AG04450 (cell line): ENCODE measurements around the gene EBP. TPM values are rescaled to one million over a fixed set of nuclear protein-coding genes. Genes with fewer than 3 reads are reported as not detected.

ENCODE experiments used
- CTCF ChIA-PET: fragments of 300-600, 350-600 bp; formaldehyde crosslinking; extraction: SDS; loops from one replicate; lab custom pipeline; 2022; ENCODE audit warnings: antibody characterized with exemption, inconsistent platforms; lab: Charles Lee
- POLR2A ChIA-PET: fragments of 350-600 bp; formaldehyde crosslinking; extraction: SDS; loops from one replicate; lab custom pipeline; 2021; ENCODE audit warnings: antibody characterized with exemption, inconsistent platforms; lab: Yijun Ruan, JAX
- DNase-seq: peaks from one replicate; pipeline ENCODE4 v3.0.0-alpha.2; 2011; ENCODE audit warnings: low read depth, low spot score
- H3K27ac ChIP-seq: one replicate; pipeline ENCODE4 v1.5.1; 2012; ENCODE audit warnings: low read depth, low read length, control low read depth
- H3K27me3 ChIP-seq: one replicate; pipeline ENCODE4 v1.6.0; 2012; ENCODE audit warnings: low read length; ENCODE audit not compliant: control insufficient read depth, insufficient read depth
- H3K4me3 ChIP-seq: 2 replicates; pipeline ENCODE4 v1.5.1; 2011; ENCODE audit warnings: mild to moderate bottlenecking, low read depth, low read length, control low read depth
- H3K9me3 ChIP-seq: 2 replicates; pipeline ENCODE4 v1.5.1; 2012; ENCODE audit warnings: low read length; ENCODE audit not compliant: control insufficient read depth, insufficient read depth
- CTCF ChIP-seq: IDR thresholded peaks from 2 replicates; pipeline ENCODE4 v1.5.1; 2011; ENCODE audit warnings: low read depth, low read length, control low read depth, inconsistent platforms
- polyA plus RNA-seq: library from polyadenylated mRNA; depleted of rRNA; stranded (reverse); fragments of >200 nt; gene quantifications from 2 replicates; pipeline ENCODE4 v1.2.3, GENCODE V29; 2011

The EBP gene
- polyA plus RNA-seq, 1 experiment = 19.8 TPM

GRCh38 chrX:48477960-48478755 lies 43.5 kb upstream of the EBP start:
- CTCF ChIA-PET = no interaction called here
- Histone ChIP-seq H3K4me3 (no peak overlapping the region), H3K9me3 (no peaks in the 10 kb centered on the region), H3K27ac (no peak overlapping the region), H3K27me3 (no peaks in the 10 kb centered on the region)
- TF ChIP-seq CTCF = no peak
- POLR2A ChIA-PET = no interaction called here
- DNase-seq = no peak

GRCh38 chrX:48478806-48479205 lies 42.8 kb upstream of the EBP start:
- Histone ChIP-seq H3K27ac (no peak overlapping the region), H3K4me3 (no peak overlapping the region), H3K27me3 (no peaks in the 10 kb centered on the region), H3K9me3 (no peaks in the 10 kb centered on the region)
- TF ChIP-seq CTCF = no peak
- CTCF ChIA-PET = no interaction called here
- DNase-seq = no peak
- POLR2A ChIA-PET = no interaction called here

GRCh38 chrX:48480142-48480541 lies 41.5 kb upstream of the EBP start:
- H3K4me3 ChIP-seq = no peak overlapping the region
- TF ChIP-seq CTCF = no peak
- H3K27ac ChIP-seq = no peak overlapping the region
- no peaks in the 10 kb centered on the region for H3K9me3 ChIP-seq
- H3K27me3 ChIP-seq = no peaks in the 10 kb centered on the region
- CTCF ChIA-PET = no interaction called here
- no peak for DNase-seq
- POLR2A ChIA-PET = no interaction called here

GRCh38 chrX:48480583-48480982 lies 41.0 kb upstream of the EBP start:
- no peak for DNase-seq
- POLR2A ChIA-PET = no interaction called here
- H3K27ac ChIP-seq = no peak overlapping the region
- H3K9me3 ChIP-seq = no peaks in the 10 kb centered on the region
- CTCF ChIA-PET = no interaction called here
- no peaks in the 10 kb centered on the region for H3K27me3 ChIP-seq
- no peak for TF ChIP-seq CTCF
- H3K4me3 ChIP-seq = no peak overlapping the region

GRCh38 chrX:48482526-48482925 lies 39.1 kb upstream of the EBP start:
- ChIA-PET CTCF (interaction anchor here (1.0 kb wide), 1 partner anchor 12 kb away, joined by 4 read pairs; no protein-coding TSS in a partner anchor), POLR2A (no interaction called here)
- H3K27ac ChIP-seq = no peak overlapping the region
- no peak for TF ChIP-seq CTCF
- no peaks in the 10 kb centered on the region for H3K9me3 ChIP-seq
- no peaks in the 10 kb centered on the region for H3K27me3 ChIP-seq
- DNase-seq = no peak
- H3K4me3 ChIP-seq = no peak overlapping the region
